Measurements from ENCODE around the gene FGF16.
"Not testable (repeated sequence)": the region's sequence is repeated elsewhere in the genome, so short reads cannot be mapped to it uniquely, and the experiment has no call there.

Gene FGF16

DNA sequence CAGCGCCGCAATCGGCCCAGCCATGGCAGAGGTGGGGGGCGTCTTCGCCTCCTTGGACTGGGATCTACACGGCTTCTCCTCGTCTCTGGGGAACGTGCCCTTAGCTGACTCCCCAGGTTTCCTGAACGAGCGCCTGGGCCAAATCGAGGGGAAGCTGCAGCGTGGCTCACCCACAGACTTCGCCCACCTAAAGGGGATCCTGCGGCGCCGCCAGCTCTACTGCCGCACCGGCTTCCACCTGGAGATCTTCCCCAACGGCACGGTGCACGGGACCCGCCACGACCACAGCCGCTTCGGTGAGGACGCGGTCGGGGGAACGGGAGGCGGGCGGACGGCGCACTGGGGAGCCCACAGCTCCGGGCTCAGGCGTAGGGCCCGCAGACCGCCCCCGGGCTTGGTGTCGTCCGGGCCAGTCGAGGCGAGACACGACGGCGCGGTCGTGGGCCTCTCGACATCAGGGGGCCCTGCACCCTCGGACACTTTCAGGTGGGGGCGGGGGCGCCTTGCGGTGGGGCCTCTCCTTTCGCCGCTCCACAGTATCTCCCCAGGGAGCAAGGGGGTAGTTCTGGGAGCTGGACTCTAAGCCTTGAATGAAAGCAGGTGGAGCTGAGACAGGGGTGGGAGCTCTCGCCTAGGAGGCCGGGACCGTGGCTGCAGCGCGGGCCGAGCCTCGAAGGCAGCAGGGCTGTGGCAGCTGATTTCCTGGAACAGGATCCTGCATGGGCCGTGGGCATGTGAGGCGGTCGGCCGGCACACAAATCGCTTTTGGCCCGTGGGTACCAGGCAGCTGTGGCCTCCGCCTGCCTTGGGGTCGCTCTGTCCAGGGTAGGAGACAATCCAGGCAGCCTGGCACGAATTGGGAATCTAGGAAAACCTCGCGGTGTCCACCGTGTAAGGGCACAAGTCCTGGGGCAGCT is 722 bp downstream of the FGF16 start:
- DNase-seq: no peak

DNA sequence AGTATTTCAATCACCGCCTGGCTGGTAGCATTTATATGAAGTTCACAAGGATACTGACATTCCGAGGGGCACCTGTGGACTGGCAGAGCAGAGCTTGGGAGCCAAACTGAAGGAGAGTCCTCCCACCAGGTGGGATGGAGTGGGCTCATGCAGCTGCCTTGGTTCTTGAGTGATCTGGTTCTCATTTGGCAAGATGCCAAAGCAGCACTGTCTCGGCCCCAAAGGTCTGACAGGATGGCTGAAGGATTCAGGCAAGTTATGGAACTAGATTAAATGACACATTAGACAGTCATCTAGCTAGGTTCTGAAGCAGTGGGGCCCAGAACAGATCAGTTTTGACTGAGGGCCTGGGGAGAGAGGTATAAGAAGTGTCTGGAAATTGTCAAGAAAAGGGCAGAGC is 3.2 kb downstream of the FGF16 start:
- DNase-seq: no peak

DNA sequence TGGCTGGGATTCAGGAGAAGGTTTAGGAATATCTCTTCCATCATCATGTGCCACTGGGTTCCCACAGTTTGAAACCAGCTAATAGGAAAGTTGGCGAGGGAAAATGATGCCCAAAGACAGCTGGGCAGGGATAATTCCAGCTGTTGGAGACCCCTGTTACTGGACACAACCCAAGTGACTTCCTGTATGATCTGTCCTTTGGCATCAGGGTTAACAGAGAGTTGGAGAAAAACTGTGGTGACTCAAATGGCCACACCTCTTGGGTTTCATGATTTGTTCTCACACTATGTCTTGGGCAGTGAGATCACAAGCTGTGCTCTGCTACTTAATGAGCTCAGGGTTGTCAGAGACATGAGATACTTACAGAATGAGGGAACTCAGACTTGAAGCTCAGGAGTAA is 3.8 kb downstream of the FGF16 start:
- peak; percentile 58 for DNase-seq

DNA sequence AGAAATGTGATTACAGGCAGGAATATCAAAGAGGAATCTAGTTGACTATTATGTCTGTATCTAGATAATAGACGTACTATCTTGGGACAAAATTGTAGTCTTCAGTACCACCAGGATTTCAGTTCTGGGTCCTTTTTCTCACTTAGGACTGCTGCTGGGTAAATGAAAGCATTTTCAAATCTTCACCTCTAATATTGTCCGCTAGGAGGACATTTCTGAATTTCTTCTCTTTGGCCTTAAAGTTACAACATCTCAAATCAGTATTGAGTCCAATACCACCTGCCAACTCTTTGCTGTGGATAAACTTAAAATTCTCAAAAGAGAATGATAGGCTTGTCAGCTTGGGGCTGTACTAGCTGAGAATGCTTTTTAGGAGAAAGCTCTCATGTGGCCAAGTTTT is 6.0 kb downstream of the FGF16 start:
- DNase-seq: no peak

DNA sequence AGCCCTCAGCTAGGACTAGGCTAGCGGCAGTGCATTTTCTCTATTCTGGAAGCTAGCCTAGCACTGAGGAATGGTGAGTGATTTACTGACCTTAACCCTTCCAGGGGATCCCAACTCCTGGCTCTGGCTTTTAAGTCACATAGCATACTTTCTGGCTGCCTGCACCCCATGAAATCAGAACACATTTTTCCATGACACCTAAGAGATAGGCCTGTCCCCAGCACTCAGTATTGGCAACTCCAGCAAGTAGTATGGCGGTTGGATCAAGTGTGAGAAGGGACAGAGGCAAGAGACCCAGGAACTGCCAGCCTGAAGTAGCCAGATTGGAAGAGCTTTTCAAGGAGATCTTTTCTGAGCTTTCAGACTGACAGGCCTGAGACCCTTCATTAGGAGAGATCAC is 8.2 kb downstream of the FGF16 start:
- DNase-seq: no peak

DNA sequence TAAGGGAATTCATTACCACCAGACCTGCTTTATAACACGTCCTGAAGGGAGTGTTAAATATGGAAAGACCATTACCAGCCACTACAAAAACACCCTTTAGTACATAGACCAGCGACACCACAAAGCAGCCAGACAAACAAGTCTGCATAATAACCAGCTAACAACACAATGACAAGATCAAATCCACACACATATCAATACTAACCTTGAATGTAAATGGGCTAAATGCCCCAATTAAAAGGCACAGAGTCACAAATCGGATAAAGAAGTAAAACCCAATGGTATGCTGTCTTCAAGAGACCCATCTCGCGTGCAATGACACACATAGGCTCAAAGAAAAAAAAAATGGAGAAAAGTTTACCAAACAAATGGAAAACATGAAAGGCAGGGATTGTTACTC is 36.9 kb downstream of the FGF16 start:
- DNase-seq: no peak

DNA sequence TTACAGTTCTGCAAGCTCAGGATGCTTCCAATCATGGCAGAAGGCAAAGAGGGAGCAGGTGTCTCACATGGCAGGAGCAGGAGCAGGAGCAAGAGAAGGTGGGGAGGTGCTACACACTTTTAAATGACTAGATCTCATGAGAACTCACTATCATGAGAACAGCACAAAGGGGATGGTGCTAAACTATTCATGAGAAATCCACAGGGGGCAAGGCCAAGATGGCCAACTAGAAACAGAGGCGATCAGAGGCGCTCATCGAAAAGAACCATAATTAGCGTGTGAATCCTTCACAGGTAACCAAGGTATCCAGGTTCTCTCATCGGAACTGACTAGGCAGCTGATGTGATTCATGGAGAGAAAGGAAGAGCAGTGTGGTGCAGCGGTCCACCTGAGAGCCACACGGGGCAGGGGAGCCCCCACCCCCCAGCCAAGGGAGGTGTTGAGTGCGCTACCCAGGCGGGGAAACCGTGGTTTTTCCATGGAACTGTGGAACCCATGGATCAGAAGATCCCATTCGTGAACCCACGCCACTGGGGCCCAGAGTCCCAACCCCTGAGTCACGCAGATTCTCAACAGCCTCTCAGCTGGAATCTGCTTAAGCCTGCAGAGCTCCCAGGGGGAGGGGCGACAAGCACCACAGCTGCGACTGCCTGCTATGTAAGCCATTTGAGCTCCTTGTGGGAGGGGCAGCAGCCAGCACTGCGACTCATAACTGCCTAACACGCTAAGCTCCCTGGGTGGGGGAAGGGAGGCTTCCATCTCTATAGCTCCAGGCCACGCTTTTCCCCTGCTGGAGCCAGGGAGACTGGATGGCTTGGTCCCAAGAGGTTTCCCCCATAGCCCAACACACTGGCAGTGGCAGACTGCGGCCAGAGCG is 46.7 kb downstream of the FGF16 start:
- peak; percentile 87 for DNase-seq

DNA sequence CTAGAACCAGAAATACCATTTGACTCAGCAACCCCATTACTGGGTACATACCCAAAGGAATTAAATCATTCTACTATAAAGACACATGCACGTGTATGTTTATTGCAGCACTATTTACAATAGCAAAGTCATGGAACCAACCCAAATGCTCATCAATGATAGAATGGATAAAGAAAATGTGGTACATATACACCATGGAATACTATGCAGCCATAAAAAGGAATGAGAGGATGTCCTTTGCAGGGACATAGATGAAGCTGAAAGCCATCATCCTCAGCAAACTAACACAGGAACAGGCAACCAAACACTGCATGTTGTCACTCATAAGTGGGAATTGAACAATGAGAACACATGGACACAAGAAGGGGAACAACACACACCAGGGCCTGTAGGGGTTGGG is 53.0 kb downstream of the FGF16 start:
- DNase-seq: not testable (repeated sequence)

DNA sequence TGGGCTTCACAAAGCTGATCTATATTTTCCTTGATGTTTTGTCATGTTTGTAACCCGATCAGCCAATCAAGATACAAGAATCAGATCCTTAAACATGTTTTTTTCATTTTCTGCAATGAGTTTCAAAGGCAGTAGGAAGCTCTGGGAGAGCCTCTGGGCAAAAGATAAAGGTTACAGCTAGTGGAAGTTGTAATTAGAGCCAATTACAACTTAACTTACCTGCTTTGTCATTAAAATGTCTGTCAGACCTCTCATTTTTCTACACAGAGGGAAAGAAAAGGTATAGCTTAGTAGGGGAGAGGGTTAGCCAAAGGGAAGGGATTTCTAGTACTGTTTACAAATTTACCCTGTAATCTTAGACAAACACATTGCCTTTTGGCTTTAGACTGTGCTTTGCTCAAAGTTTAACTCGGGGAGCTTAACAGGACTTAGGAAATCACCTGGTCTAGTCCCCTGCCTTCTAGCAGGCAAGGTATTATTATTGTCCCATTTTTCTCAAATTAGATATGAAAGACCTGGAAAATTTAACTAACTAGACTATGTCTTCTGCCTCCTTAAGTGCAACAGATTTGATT is 55.8 kb downstream of the FGF16 start:
- DNase-seq: no peak

DNA sequence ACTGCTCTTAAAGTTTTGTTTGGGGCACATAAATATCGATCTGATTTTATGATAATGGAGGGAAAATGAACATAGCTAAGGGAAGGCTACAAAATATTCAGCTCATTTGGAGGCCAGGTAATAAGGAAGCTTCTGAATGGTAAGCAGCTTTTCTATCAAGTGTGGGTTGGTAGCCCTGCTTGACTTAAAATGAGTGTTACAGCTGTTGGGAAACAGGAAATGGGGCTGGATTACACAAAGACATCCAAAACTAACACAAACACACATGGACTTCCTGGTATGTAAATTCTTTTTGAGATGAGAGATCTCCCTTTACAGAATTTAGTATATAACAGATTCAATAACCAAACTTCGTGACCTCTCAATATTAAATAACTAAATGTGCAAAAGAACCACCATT is 58.0 kb downstream of the FGF16 start:
- DNase-seq: peak; percentile 24

Data from fibroblast of skin of right biceps (primary cell).